Gastroesophageal sphincter (tissue), 3 donors: ENCODE results near the gene ANKRD13D.

Source experiments
- CTCF ChIP-seq, 4 experiments: fragments of 200-600 bp in 2 of 4; fragments of 450-650 bp in 2 of 4; sonication (generic) in 1 of 4; IDR thresholded peaks; one replicate each; pipeline ENCODE4 v1.5.1; 2017 to 2019; ENCODE audit warnings: antibody characterized with exemption in 4 of 4, mild to moderate bottlenecking in 2 of 4, moderate library complexity in 2 of 4
- POLR2A ChIP-seq, 2 donors: fragments of 450-650 bp; IDR thresholded peaks; one replicate each; pipeline ENCODE4 v1.6.1; 2017; ENCODE audit warnings: antibody characterized with exemption in 2 of 2, mild to moderate bottlenecking in 2 of 2, moderate library complexity in 1 of 2

DNA sequence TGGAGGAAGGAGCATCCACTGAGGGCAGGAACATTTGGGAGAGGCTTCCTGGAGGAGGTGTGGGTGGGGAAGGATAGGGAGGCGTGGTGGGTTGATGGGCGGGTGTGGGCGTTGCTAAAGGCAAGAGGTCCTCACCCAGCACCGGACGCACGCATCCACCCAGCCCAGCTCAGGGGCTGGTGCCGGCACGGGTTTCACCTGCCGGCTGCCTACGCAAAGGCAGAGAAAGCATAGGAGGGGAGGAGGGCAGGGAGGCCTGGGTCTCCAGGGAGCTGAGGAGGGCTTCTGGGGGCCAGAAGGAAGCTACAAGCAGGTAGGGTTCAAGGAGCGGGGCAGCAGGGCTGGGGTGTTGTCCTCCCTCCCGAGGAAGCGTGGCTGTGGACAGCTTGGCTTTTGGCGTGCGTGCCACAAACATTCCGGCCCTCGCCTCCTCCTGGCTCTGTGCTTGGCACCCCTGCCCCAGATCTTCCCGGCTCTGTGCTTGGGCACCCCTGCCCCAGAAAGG, 22.0 kb downstream of the ANKRD13D start:
- TF ChIP-seq CTCF (IDR thresholded peaks at IDR 0.05): no peak
- no peak for TF ChIP-seq POLR2A (IDR thresholded peaks at IDR 0.05)
